H1 (cell line): ENCODE measurements around the gene CHST8. TPM values are rescaled to one million over a fixed set of nuclear protein-coding genes. Genes with fewer than 3 reads are reported as not detected.

Experiments
- POLR2AphosphoS5 ChIP-seq: IDR thresholded peaks from 2 replicates; pipeline ENCODE4 v1.6.1; 2011; ENCODE audit warnings: low read depth, low read length
- TAF7 ChIP-seq: optimal IDR thresholded peaks from 2 replicates; pipeline ENCODE3; 2011; ENCODE audit warnings: low read depth, mild to moderate bottlenecking, inconsistent platforms, low read length, moderate library complexity, borderline replicate concordance
- polyA plus RNA-seq, 7 experiments: library from polyadenylated mRNA; depleted of rRNA in 3 of 7; stranded (reverse) in 5 of 7; unstranded in 2 of 7; fragments of >200 nt in 5 of 7; fragments of 200-250 nt in 2 of 7; gene quantifications; 1 replicate in 5 of 7; 2 replicates in 1 of 7; 4 replicates in 1 of 7; pipeline versions ENCODE4 v1.2.1 to v1.2.3, GENCODE V29; 2011 to 2013; ENCODE audit warnings: missing spikeins in 2 of 7, mixed read lengths in 2 of 7
- total RNA-seq: library from RNA; stranded (reverse); fragmentation: NEBNext Ultra II Directional; extraction: Animal tissue kit (Norgen Biotek cat#: 25700); gene quantifications from 2 replicates; pipeline ENCODE4 v1.2.1, GENCODE V29; 2021

The CHST8 gene
- total and polyA plus RNA-seq, 2 of the 8 experiments (the other 6 are each of a cell fraction or from before 2014, with no cell fraction given) = 10.8 to 28.2 TPM

GRCh38 chr19:33763633-33764371, 142.0 kb downstream of the CHST8 start (continued):
- TF ChIP-seq TAF7 = no peak
- TF ChIP-seq POLR2AphosphoS5 = no peak
